ENCODE measurements around the gene KIF26B.

The KIF26B gene

DNA sequence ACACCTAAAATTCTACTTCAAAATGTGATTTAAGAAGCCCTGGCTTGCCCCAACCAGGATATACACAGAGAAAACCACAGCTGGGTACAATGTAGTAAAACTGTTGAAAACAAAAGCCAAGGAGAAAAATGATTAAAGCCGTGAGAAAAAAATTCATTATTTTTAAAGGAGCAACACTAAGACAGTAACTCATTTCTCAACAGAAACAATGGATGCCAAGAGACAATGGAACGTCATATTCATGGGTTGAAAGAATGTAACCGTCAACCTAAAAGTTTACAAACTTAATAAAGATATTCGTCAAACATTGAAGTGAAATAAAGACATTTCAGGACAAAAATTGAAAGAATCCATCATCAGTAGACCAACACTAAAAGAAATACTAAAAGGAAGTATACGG, 340.9 kb downstream of the KIF26B start:
- Histone ChIP-seq H3K9ac (ENCODE audit: low read length) (no peak overlapping the region), H3K27ac (ENCODE audit: low read depth, low read length, poor library complexity, severe bottlenecking) (no peak overlapping the region), H3K9me2 (ENCODE audit: low read depth, low read length) (no peaks in the 10 kb centered on the region), H3K79me2 (ENCODE audit: insufficient read depth, low read length) (no peaks in the 10 kb centered on the region), H3K27me3 (ENCODE audit: insufficient read depth, low read length) (no peaks in the 10 kb centered on the region), H3K4me1 (ENCODE audit: insufficient read depth, low read length, severe bottlenecking) (no peaks in the 10 kb centered on the region), H3K36me3 (ENCODE audit: insufficient read depth, low read length) (no peaks in the 10 kb centered on the region), H3K9me3 (ENCODE audit: low read length) (no peaks in the 10 kb centered on the region), H3K4me3 (ENCODE audit: low read depth, low read length, poor library complexity, severe bottlenecking) (no peak overlapping the region), H4K20me1 (ENCODE audit: insufficient read depth, low read length) (no peaks in the 10 kb centered on the region), H3F3A (ENCODE audit: insufficient read depth, low read length) (no peaks in the 10 kb centered on the region), H2AFZ (ENCODE audit: low read length) (no peak overlapping the region), H3K4me2 (ENCODE audit: low read length) (no peak overlapping the region)
- TF ChIP-seq, protein P1, sequence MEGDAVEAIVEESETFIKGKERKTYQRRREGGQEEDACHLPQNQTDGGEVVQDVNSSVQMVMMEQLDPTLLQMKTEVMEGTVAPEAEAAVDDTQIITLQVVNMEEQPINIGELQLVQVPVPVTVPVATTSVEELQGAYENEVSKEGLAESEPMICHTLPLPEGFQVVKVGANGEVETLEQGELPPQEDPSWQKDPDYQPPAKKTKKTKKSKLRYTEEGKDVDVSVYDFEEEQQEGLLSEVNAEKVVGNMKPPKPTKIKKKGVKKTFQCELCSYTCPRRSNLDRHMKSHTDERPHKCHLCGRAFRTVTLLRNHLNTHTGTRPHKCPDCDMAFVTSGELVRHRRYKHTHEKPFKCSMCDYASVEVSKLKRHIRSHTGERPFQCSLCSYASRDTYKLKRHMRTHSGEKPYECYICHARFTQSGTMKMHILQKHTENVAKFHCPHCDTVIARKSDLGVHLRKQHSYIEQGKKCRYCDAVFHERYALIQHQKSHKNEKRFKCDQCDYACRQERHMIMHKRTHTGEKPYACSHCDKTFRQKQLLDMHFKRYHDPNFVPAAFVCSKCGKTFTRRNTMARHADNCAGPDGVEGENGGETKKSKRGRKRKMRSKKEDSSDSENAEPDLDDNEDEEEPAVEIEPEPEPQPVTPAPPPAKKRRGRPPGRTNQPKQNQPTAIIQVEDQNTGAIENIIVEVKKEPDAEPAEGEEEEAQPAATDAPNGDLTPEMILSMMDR (IDR thresholded peaks at IDR 0.05; ENCODE audit: low read length) = no peak
- TF ChIP-seq EZH2 (IDR thresholded peaks at IDR 0.05; ENCODE audit: borderline replicate concordance, low read length) = no peak

DNA sequence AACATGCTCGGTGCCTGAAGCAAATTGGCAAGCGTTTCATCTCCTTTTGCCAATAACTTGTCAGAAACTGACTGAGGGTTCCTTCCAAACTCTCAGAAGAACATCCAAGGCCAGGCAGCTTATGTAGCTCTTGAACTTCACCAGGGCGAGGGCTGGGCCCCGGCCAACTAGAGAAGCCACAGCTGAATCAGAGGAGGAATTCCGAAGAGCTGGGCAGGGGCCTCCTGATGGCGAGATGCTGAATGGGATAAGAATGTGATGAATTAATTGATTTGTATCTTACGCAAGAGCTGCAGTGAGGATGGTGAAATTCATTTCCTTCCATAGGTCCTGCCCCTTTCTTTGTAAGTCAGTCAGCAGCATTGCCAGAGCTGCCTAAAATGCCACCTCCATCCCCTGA, 345.8 kb downstream of the KIF26B start:
- Histone ChIP-seq H3K9me3 (ENCODE audit: low read length) (no peaks in the 10 kb centered on the region), H3K27ac (ENCODE audit: low read depth, low read length, poor library complexity, severe bottlenecking) (no peak overlapping the region), H3K4me1 (ENCODE audit: insufficient read depth, low read length, severe bottlenecking) (no peaks in the 10 kb centered on the region), H4K20me1 (ENCODE audit: insufficient read depth, low read length) (no peaks in the 10 kb centered on the region), H3K9ac (ENCODE audit: low read length) (no peak overlapping the region), H3K79me2 (ENCODE audit: insufficient read depth, low read length) (no peaks in the 10 kb centered on the region), H3K9me2 (ENCODE audit: low read depth, low read length) (no peaks in the 10 kb centered on the region), H3K36me3 (ENCODE audit: insufficient read depth, low read length) (no peaks in the 10 kb centered on the region), H3K4me3 (ENCODE audit: low read depth, low read length, poor library complexity, severe bottlenecking) (no peak overlapping the region), H3K27me3 (ENCODE audit: insufficient read depth, low read length) (no peaks in the 10 kb centered on the region), H3F3A (ENCODE audit: insufficient read depth, low read length) (no peaks in the 10 kb centered on the region), H3K4me2 (ENCODE audit: low read length) (no peak overlapping the region), H2AFZ (ENCODE audit: low read length) (no peak overlapping the region)
- no peak for TF ChIP-seq EZH2 (IDR thresholded peaks at IDR 0.05; ENCODE audit: borderline replicate concordance, low read length)

GRCh38 chr1:245501633-245502032, 346.8 kb downstream of the KIF26B start:
- Histone ChIP-seq H3K27ac (ENCODE audit: low read depth, low read length, poor library complexity, severe bottlenecking) (no peak overlapping the region), H3F3A (ENCODE audit: insufficient read depth, low read length) (no peaks in the 10 kb centered on the region), H2AFZ (ENCODE audit: low read length) (no peak overlapping the region), H3K9me2 (ENCODE audit: low read depth, low read length) (no peaks in the 10 kb centered on the region), H4K20me1 (ENCODE audit: insufficient read depth, low read length) (no peaks in the 10 kb centered on the region), H3K9me3 (ENCODE audit: low read length) (no peaks in the 10 kb centered on the region), H3K9ac (ENCODE audit: low read length) (no peak overlapping the region), H3K4me1 (ENCODE audit: insufficient read depth, low read length, severe bottlenecking) (no peaks in the 10 kb centered on the region), H3K4me3 (ENCODE audit: low read depth, low read length, poor library complexity, severe bottlenecking) (no peak overlapping the region), H3K36me3 (ENCODE audit: insufficient read depth, low read length) (no peaks in the 10 kb centered on the region), H3K79me2 (ENCODE audit: insufficient read depth, low read length) (no peaks in the 10 kb centered on the region), H3K4me2 (ENCODE audit: low read length) (no peak overlapping the region), H3K27me3 (ENCODE audit: insufficient read depth, low read length) (no peaks in the 10 kb centered on the region)
- TF ChIP-seq, protein P1 (IDR thresholded peaks at IDR 0.05; ENCODE audit: low read length) = no peak
- no peak for TF ChIP-seq EZH2 (IDR thresholded peaks at IDR 0.05; ENCODE audit: borderline replicate concordance, low read length)

DNA sequence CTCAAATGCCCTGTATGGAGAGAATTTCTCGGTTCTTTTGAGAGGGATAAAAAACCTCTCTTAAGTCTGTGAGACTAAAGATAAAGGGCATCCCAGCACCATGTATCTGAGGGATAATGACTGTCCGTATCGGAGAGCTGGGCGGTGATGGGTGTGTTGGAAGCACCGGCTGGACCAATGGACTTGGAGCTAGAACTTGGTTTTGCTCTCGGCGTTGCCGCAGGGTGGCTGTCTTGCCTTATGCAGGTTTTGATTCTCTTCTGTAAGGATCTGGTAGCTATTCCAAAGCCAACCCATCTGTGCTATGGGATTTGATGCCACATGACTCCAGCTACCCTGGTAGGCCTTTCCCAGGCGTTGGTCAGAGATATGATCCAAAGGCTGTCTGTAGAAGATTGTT, 348.8 kb downstream of the KIF26B start:
- TF ChIP-seq, protein P1 (IDR thresholded peaks at IDR 0.05; ENCODE audit: low read length) = no peak
- TF ChIP-seq EZH2 (IDR thresholded peaks at IDR 0.05; ENCODE audit: borderline replicate concordance, low read length) = no peak
- H3K27me3 ChIP-seq (ENCODE audit: insufficient read depth, low read length) = no peaks in the 10 kb centered on the region
- no peaks in the 10 kb centered on the region for H3K4me1 ChIP-seq (ENCODE audit: insufficient read depth, low read length, severe bottlenecking)
- H3K27ac ChIP-seq (ENCODE audit: low read depth, low read length, poor library complexity, severe bottlenecking) = no peak overlapping the region
- H3K9me2 ChIP-seq (ENCODE audit: low read depth, low read length) = no peaks in the 10 kb centered on the region
- no peaks in the 10 kb centered on the region for H3K9me3 ChIP-seq (ENCODE audit: low read length)
- H3F3A ChIP-seq (ENCODE audit: insufficient read depth, low read length) = no peaks in the 10 kb centered on the region
- H3K4me2 ChIP-seq (ENCODE audit: low read length) = no peak overlapping the region
- H3K36me3 ChIP-seq (ENCODE audit: insufficient read depth, low read length) = no peaks in the 10 kb centered on the region
- H4K20me1 ChIP-seq (ENCODE audit: insufficient read depth, low read length) = no peaks in the 10 kb centered on the region
- no peak overlapping the region for H3K9ac ChIP-seq (ENCODE audit: low read length)
- H3K4me3 ChIP-seq (ENCODE audit: low read depth, low read length, poor library complexity, severe bottlenecking) = no peak overlapping the region
- no peak overlapping the region for H2AFZ ChIP-seq (ENCODE audit: low read length)
- H3K79me2 ChIP-seq (ENCODE audit: insufficient read depth, low read length) = no peaks in the 10 kb centered on the region
